Measurements from ENCODE around the gene RPP40.

- TF ChIP-seq CTCF (IDR thresholded peaks at IDR 0.05; ENCODE audit: borderline replicate concordance, extremely low read depth, low read length, poor library complexity, severe bottlenecking) (no peak), EZH2 (IDR thresholded peaks at IDR 0.05; ENCODE audit: borderline replicate concordance, low read depth, low read length, severe bottlenecking) (no peak)
These were observed 30.5 kb upstream of the RPP40 start for GRCh38 chr6:5034328-5034727.
